Adipocyte (in vitro differentiated cells): ENCODE results near the gene ZBTB38.

ENCODE experiments used
- DNase-seq: peaks from one replicate; pipeline ENCODE4 v3.0.0-alpha.2; 2015; ENCODE audit warnings: low read depth
- H3K27me3 ChIP-seq: replicated peaks from 2 replicates; pipeline ENCODE4 v1.7.0; 2013; ENCODE audit warnings: mild to moderate bottlenecking, low read length, moderate library complexity; ENCODE audit not compliant: control insufficient read depth, insufficient read depth
- H3K36me3 ChIP-seq: 2 replicates; pipeline ENCODE4 v1.7.0; 2013; ENCODE audit warnings: low read length, mild to moderate bottlenecking, moderate library complexity; ENCODE audit not compliant: control insufficient read depth, insufficient read depth, severe bottlenecking
- H3K4me1 ChIP-seq: 2 replicates; pipeline ENCODE4 v1.7.0; 2013; ENCODE audit warnings: mild to moderate bottlenecking, low read length, moderate library complexity; ENCODE audit not compliant: control insufficient read depth, insufficient read depth
- H3K4me3 ChIP-seq: 2 replicates; pipeline ENCODE4 v1.7.0; 2013; ENCODE audit warnings: mild to moderate bottlenecking, low read length, moderate library complexity
- H3K9ac ChIP-seq: 2 replicates; pipeline ENCODE4 v1.7.0; 2013; ENCODE audit warnings: mild to moderate bottlenecking, low read length, moderate library complexity
- H3K9me3 ChIP-seq: 2 replicates; pipeline ENCODE4 v1.7.0; 2013; ENCODE audit warnings: mild to moderate bottlenecking, low read length, moderate library complexity; ENCODE audit not compliant: control insufficient read depth

Gene ZBTB38

DNA sequence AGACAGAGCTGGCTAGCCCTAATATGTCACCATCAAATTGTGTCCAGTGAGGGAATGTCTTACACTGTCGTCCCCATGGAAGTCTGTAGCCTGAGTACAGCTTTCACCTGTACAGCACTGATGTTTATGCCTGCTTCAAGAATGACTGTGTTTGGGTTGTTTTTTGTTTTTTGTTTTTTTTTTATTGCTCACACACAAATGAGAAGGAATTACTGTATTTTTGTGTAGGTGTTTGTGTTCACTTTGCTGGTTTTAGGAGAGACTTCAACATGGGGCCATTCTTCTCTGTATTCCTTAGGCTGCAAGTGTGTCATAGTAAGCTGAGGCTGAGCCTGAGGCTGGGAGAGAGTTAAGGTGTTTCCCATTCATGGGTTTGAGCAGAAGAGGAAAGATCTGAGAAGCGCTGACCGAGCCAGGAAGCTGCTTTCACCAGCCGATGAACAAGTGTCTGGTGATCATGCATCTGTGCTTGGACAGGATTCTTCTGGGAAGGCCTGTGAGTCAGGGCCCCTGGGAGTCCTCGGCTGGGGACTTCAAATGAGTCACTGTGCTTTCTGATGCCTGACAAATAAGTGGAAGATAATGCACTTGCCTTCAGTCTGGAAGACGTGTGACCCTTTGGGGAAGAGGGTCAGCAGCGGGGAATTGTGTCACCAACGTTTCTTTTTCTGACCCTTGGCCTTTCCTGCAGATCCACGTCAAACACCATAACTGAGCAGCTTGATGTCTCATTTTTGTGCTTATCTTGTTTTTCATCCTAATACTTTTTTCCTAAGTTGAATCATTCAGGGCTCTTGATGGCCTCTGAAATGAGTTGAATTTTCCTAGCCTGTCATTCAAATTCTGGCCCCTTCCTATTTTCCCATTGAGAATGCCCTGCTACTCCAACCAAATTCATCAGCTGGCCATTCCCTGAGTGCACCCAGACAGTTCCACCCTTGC is 36.7 kb upstream of the ZBTB38 start:
- Histone ChIP-seq H3K36me3 (no peaks in the 10 kb centered on the region), H3K9me3 (no peaks in the 10 kb centered on the region), H3K9ac (no peak overlapping the region), H3K4me3 (no peak overlapping the region), H3K27me3 (no peaks in the 10 kb centered on the region), H3K4me1 (peaks cover 36% of the 10 kb centered on the region)
- peak; percentile 87 for DNase-seq

DNA sequence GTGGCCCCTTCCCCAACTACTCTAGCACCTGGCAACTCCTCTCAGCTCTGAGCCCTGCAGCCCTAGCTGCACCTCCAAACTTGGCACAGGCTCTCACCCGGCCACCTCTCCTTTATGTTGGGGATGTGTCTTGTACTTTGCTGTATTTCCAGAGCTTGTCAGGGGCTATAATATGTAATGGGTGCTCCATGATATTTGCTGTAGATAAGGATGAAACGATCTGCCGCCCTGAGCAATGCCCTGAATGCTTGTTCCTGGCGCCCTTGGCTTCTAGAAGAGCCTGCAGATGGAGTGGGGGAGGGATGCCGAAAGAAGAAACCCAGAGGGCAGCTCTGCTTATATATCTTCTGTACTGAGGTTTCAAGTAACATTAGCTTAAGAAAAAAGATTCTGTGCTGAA is 35.9 kb upstream of the ZBTB38 start:
- Histone ChIP-seq H3K36me3 (no peaks in the 10 kb centered on the region), H3K27me3 (no peaks in the 10 kb centered on the region), H3K9me3 (no peaks in the 10 kb centered on the region), H3K4me1 (peaks cover 44% of the 10 kb centered on the region), H3K9ac (no peak overlapping the region), H3K4me3 (no peak overlapping the region)
- no peak for DNase-seq

DNA sequence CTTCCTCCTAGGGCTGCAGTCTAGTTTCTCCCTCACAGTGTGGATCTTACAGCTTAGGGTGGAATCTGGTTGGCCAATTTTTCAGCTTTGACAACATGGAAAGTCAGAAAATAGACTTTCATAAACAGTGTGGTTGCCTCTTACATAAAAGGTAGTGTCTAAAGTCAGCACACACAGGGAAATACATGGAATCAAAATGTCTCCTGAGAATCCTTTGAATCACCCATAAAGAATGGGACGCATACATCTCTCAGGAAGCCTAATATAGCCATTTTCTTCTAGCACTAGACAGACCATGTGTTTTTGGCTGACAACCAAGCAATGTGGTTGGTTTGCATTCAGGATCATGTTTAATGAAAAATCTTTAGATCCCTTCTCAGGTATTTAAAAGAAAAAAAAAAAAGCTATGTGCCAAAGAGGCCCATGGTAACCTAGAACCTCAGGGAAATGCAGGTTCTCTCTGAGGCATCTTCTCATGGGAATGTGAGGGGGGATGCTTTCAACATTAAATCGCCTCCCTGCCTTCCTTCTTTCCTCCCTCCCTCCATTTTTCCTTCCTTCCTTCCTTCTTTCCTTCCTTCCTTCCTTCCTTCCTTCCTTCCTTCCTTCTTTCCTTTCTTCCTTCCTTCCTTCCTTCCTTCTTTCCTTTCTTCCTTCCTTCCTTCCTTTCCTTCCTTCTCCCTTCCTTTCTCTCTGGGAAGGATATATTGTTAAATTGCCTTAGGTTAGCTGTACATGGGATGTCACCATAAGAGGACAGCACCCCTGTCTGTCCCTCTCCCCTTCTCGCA is 34.3 kb upstream of the ZBTB38 start:
- no peak for DNase-seq
- Histone ChIP-seq H3K9ac (no peak overlapping the region), H3K9me3 (no peaks in the 10 kb centered on the region), H3K36me3 (no peaks in the 10 kb centered on the region), H3K4me1 (peaks cover 59% of the 10 kb centered on the region), H3K4me3 (no peak overlapping the region), H3K27me3 (no peaks in the 10 kb centered on the region)

DNA sequence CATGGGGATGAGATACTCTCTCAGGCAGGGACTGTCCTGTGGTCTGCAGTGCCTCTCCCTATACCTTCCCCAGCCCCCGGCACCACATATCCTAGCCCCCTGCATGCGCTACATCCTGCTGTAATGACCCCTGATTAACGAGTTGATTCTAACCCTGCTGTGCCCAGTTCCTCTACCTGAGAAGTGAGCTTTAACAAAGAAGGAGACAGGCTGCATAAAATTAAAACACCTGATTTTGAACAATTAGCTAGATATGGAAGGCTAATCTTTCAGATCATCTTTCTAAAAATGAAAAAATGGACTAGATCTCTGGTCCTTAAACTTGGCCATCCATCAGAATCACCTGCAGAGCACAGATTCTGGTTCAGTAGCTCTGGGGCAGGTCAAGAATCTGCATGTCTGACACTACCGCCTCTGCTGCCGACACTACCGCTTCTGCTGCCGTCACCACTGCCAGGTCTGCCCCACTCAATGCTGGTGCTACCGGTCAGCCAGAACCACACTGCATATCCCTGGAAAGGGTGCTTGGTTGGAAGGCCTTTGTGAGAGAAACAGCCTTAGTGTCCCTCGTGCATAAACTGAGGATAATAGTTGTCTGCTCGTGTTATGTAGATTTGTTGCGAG is 33.6 kb upstream of the ZBTB38 start:
- no peak overlapping the region for H3K9ac ChIP-seq
- DNase-seq: no peak
- H3K9me3 ChIP-seq: no peaks in the 10 kb centered on the region
- H3K27me3 ChIP-seq: no peaks in the 10 kb centered on the region
- H3K4me1 ChIP-seq: peaks cover 64% of the 10 kb centered on the region
- no peak overlapping the region for H3K4me3 ChIP-seq
- H3K36me3 ChIP-seq: no peaks in the 10 kb centered on the region

DNA sequence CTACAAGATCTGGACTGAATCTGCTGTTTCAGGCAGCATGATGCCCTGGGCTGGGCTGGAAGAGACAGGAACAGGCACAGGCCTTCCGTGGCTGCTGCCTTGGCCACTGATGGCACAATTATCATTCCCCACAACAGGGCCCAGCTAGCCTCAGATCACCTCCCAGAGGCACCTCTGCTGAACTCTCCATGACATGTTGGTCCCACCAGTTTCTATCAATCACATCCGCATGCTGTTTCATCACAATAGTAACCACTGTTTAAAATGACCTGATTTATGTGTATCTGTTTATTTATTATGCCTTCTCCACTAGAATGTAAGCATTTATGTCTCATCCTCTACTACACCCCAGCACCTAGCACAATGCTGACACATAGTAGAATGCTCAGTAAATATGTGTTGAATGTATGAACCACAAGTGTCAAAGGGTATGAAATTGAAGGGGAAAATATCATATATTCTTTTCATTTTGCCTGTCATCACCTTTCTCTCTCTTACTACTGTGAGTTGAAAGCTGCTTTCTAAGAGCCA is 32.7 kb upstream of the ZBTB38 start:
- Histone ChIP-seq H3K9ac (no peak overlapping the region), H3K36me3 (no peaks in the 10 kb centered on the region), H3K4me1 (peaks cover 64% of the 10 kb centered on the region), H3K9me3 (no peaks in the 10 kb centered on the region), H3K4me3 (no peak overlapping the region), H3K27me3 (no peaks in the 10 kb centered on the region)
- no peak for DNase-seq

DNA sequence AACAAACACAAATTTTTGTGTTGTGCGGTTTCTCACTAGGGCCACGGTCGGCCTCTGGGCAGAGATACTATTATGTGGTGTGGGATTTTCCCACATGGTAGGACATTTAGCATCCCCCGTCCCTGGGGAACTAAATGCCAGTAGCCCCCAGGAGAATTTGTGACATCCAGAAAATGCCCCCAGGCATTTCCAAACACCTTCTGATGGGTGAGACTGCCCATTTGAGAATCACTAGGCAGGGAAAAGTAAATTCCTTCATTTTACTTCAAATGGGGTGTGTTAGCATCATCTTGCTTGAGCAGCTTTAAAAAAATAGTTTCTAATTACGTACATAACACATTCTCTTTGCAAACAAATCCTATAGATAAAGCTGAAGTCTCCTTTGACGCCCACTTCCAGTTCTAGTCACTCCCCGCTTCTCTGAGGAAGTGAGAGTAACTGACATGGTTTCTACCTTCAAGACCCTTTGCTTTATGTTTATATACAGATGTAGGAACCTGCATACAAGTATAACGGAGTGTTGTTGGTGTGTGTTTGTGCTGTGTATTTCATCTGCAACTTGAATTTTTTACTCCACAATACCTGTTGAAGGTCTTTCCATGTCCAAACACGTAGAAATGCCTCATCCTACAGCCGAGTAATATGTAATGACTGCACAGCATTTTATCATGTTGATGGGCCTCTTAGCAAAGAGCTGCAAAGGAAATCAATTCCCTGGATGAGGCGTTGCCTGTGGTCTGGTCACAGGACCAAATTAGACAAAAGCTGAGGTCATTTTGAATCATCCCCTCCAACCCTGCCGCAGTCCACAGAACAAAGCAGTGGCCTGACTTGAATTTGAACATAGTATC is 31.4 kb upstream of the ZBTB38 start:
- Histone ChIP-seq H3K36me3 (no peaks in the 10 kb centered on the region), H3K9me3 (no peaks in the 10 kb centered on the region), H3K9ac (no peak overlapping the region), H3K4me1 (peaks cover 55% of the 10 kb centered on the region), H3K4me3 (no peak overlapping the region), H3K27me3 (no peaks in the 10 kb centered on the region)
- peak; percentile 45 for DNase-seq

DNA sequence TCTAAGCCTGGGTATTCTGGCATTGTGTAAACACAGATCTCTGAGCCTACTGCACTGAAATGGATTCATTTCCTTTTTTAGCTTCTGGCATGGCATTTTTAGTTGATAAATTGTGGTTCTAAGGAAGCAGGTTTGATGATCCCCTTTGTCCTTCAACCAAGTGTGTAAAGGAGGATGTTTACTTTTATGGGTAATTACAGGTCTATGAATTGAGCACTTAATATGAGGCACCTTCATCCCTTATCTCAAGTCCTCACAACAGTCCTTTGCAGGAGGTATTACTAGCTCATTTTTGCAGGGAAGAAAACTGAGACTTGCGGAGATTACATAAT is 30.8 kb upstream of the ZBTB38 start:
- no peak for DNase-seq
- Histone ChIP-seq H3K9ac (no peak overlapping the region), H3K27me3 (no peaks in the 10 kb centered on the region), H3K4me3 (no peak overlapping the region), H3K4me1 (peaks cover 49% of the 10 kb centered on the region), H3K36me3 (no peaks in the 10 kb centered on the region), H3K9me3 (no peaks in the 10 kb centered on the region)

DNA sequence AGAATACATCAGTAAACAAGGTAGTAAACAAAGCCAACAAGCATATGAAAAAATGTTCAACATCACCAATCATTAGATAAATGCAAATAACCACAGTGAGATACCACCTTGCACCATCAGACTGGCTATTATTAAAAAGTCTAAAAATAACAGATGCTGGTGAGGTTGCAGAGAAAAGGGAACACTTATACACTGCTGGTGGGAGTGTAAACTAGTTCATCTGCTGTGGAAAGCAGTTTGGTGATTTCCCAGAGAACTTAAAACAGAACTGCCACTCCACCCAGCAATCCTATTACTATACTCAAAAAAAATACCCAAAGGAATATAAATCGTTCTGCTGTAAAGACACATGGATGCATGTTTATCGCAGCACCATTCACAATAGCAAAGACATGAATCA is 30.3 kb upstream of the ZBTB38 start:
- no peaks in the 10 kb centered on the region for H3K9me3 ChIP-seq
- no peak overlapping the region for H3K9ac ChIP-seq
- no peaks in the 10 kb centered on the region for H3K27me3 ChIP-seq
- no peaks in the 10 kb centered on the region for H3K36me3 ChIP-seq
- DNase-seq: no peak
- H3K4me3 ChIP-seq: no peak overlapping the region
- peaks cover 44% of the 10 kb centered on the region for H3K4me1 ChIP-seq

DNA sequence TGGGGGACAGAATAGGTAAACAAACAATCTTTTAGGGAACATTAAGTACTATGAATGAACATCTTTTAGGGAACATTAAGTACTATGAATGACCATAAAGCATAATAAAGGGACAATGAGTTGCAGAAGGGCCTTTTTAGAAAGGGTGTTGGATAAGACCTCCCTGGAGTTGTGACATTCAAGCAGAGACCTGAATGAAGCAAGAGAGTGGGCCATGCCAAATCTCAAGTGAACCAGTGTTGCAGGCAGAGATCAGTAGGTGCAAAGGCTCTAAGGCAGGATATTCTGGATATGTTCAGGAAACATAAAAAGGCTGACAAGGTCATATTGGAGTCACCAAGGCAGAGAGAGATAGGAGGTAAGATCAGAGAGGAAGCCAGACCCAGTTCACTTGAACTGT is 29.4 kb upstream of the ZBTB38 start:
- Histone ChIP-seq H3K36me3 (no peaks in the 10 kb centered on the region), H3K27me3 (no peaks in the 10 kb centered on the region), H3K9ac (no peak overlapping the region), H3K4me1 (peaks cover 35% of the 10 kb centered on the region), H3K4me3 (no peak overlapping the region), H3K9me3 (no peaks in the 10 kb centered on the region)
- DNase-seq: no peak

DNA sequence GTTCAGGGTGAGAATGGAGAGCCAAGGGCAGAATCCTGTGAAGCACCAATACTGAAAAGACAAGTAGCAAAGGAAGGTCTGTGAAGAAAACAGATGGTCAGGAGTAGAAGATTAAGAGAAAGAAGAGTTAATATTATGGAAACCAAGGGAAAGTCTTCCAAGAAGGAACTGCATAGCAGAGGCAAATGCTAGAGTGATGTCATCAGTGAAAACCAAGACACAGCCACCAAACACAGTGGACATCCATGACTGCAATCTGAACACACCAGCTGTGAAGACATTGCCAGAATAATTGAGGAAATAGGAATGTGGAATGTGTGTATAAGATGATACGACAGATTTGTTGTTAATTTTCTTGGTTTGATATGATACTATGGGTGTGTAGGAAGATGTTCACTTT is 26.8 kb upstream of the ZBTB38 start:
- H3K4me3 ChIP-seq: no peak overlapping the region
- no peaks in the 10 kb centered on the region for H3K36me3 ChIP-seq
- H3K9ac ChIP-seq: no peak overlapping the region
- H3K9me3 ChIP-seq: no peaks in the 10 kb centered on the region
- H3K27me3 ChIP-seq: no peaks in the 10 kb centered on the region
- peaks cover 31% of the 10 kb centered on the region for H3K4me1 ChIP-seq
- no peak for DNase-seq
